ENCODE results near the gene CD70. TPM values are rescaled to one million over a fixed set of nuclear protein-coding genes. Genes with fewer than 3 reads are reported as not detected.

CD70 gene
- total and polyA plus RNA-seq, 11 donors, result 0.23 to 0.68 (median 0.37) TPM; not detected in 8

- Histone ChIP-seq H3K9me3 (no peaks in the 10 kb centered on the region), H3K27ac (no peak overlapping the region), H3K36me3 (no peaks in the 10 kb centered on the region), H3K4me1 (no peaks in the 10 kb centered on the region), H3K4me3 (no peak overlapping the region), H3K27me3 (peaks cover 0 to 24% (median 0%) of the 10 kb centered on the region in 9 donors)
- 67 to 81% (median 74%) methylated on average over 10 to 11 of the region's 11 CpGs for whole genome bisulfite sequencing, 4 donors
- intact Hi-C loops (cut with DNase I), result no loop called here
- ATAC-seq (no peak), DNase-seq (no peak)
- TF ChIP-seq, protein P1, sequence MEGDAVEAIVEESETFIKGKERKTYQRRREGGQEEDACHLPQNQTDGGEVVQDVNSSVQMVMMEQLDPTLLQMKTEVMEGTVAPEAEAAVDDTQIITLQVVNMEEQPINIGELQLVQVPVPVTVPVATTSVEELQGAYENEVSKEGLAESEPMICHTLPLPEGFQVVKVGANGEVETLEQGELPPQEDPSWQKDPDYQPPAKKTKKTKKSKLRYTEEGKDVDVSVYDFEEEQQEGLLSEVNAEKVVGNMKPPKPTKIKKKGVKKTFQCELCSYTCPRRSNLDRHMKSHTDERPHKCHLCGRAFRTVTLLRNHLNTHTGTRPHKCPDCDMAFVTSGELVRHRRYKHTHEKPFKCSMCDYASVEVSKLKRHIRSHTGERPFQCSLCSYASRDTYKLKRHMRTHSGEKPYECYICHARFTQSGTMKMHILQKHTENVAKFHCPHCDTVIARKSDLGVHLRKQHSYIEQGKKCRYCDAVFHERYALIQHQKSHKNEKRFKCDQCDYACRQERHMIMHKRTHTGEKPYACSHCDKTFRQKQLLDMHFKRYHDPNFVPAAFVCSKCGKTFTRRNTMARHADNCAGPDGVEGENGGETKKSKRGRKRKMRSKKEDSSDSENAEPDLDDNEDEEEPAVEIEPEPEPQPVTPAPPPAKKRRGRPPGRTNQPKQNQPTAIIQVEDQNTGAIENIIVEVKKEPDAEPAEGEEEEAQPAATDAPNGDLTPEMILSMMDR (IDR thresholded peaks at IDR 0.05), result no peak
- no peak for TF ChIP-seq POLR2A (IDR thresholded peaks at IDR 0.05)
Measured at GRCh38 chr19:6543866-6544347, 47.0 kb downstream of the CD70 start.

DNA sequence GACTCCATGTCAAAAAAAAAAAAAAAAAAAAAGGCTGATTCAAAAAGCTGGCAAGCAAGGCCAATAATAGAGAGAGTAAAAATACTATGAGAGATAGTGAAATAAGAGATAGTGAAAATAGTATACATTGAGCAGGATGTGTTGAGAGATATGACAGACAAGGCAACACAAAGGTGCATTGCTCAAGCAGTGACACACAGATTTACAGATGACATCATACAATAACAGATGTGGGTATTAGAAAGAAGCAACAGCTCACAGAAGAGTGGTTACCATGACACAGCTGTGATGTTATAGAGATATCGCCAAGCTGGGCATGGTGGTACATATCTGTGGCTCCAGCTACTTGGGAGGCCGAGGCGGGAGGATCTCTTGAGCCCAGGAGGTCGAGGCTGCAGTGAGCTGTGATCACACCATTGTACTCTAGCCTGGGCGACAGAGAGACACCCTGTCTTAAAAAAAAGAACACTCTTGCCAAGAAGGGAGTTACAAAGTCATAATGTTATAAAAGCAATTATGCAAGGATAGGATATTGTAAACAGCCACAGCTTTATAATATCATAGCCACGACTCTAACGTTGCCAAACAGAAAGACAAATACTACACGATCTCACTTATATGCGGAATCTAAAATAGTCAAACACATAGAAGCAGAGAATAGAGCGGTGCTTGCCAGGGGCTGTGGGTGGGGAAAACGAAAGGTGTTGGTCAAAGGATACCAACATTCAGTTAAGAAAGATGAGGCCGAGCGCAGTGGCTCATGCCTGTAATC lies 49.8 kb downstream of the CD70 start:
- Histone ChIP-seq H3K4me1 (peaks cover 0 to 10% (median 0%) of the 10 kb centered on the region in 12 donors), H3K4me3 (no peak overlapping the region), H3K36me3 (no peaks in the 10 kb centered on the region), H3K9me3 (no peaks in the 10 kb centered on the region), H3K27me3 (peaks cover 0 to 29% (median 0%) of the 10 kb centered on the region in 9 donors), H3K27ac (no peak overlapping the region)
- no peak for TF ChIP-seq POLR2A (IDR thresholded peaks at IDR 0.05)
- TF ChIP-seq, protein P1 (IDR thresholded peaks at IDR 0.05), result no peak
- ATAC-seq, result no peak
- intact Hi-C loops (cut with DNase I), result no loop called here
- no peak for DNase-seq
- WGBS, 4 donors, result 75 to 83% (median 79%) methylated on average over 13 of the region's 13 CpGs

DNA sequence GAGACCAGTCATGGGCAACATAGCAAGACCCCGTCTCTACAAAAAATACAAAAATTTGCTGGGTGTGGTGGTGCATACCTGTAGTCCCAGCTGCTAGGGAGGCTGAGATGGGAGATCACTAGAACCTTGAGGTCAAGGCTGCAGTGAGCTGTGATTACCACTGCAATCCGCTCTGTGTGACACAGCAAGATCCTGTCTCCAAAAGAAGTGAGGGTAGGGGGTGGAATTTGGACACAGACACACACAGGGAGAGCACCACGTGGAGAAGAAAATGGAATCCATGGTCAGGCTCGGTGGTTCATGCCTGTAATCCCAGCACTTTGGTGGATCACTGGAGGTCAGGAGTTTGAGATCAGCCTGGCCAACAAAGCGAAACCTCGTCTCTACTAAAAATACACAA lies 51.4 kb downstream of the CD70 start:
- Histone ChIP-seq H3K4me1 (peaks cover 0 to 13% (median 0%) of the 10 kb centered on the region in 12 donors), H3K9me3 (no peaks in the 10 kb centered on the region), H3K4me3 (no peak overlapping the region), H3K36me3 (no peaks in the 10 kb centered on the region), H3K27me3 (peaks cover 0 to 35% (median 5%) of the 10 kb centered on the region in 9 donors), H3K27ac (no peak overlapping the region)
- no peak for DNase-seq
- ATAC-seq, result no peak
- intact Hi-C loops (cut with DNase I), result no loop called here
- TF ChIP-seq POLR2A (IDR thresholded peaks at IDR 0.05), result no peak
- TF ChIP-seq, protein P1 (IDR thresholded peaks at IDR 0.05), result no peak
- WGBS, 4 donors, result 80 to 86% (median 84%) methylated on average over 6 of the region's 6 CpGs

Other genes with a start within 250 kb of the CD70 start
- 100 to 1,000 TPM in 2 of 9 donors, 10 to 100 TPM in 7; 57.7 to 147 (median 73.0) TPM for gene CLPP, start 229.6 kb downstream of the CD70 start, total RNA-seq
- gene CLPP, start 229.6 kb downstream of the CD70 start, polyA plus RNA-seq, result 100 to 1,000 TPM in 1 of 2 donors, 10 to 100 TPM in 1; 66.7 to 127 TPM
- gene ALKBH7, start 218.4 kb downstream of the CD70 start, total RNA-seq, result 100 to 1,000 TPM in 8 of 9 donors, 10 to 100 TPM in 1; 92.4 to 214 (median 148) TPM
- 100 to 1,000 TPM; 123 to 139 TPM for gene ALKBH7, start 218.4 kb downstream of the CD70 start, polyA plus RNA-seq
- 1 to 10 TPM in 2 of 9 donors, under 1 TPM in 7; 0.24 to 1.3 (median 0.86) TPM for gene PSPN, start 215.2 kb downstream of the CD70 start, total RNA-seq
- 1 to 10 TPM in 1 of 2 donors, under 1 TPM in 1; 0.53 to 1.4 TPM for gene PSPN, start 215.2 kb downstream of the CD70 start, polyA plus RNA-seq
- gene GTF2F1, start 198.0 kb downstream of the CD70 start, total RNA-seq, result 10 to 100 TPM; 20.8 to 41.8 (median 29.8) TPM
- gene GTF2F1, start 198.0 kb downstream of the CD70 start, polyA plus RNA-seq, result 10 to 100 TPM; 26.9 to 58.2 TPM
- 100 to 1,000 TPM in 2 of 9 donors, 10 to 100 TPM in 7; 58.2 to 122 (median 89.3) TPM for gene KHSRP, start 166.3 kb downstream of the CD70 start, total RNA-seq
- 100 to 1,000 TPM in 1 of 2 donors, 10 to 100 TPM in 1; 53.9 to 118 TPM for gene KHSRP, start 166.3 kb downstream of the CD70 start, polyA plus RNA-seq
- gene SLC25A41, start 157.4 kb downstream of the CD70 start, total RNA-seq, result under 1 TPM in 7 of 9 donors, not detected in 2; 0.17 to 0.96 (median 0.44) TPM
- gene SLC25A41, start 157.4 kb downstream of the CD70 start, polyA plus RNA-seq, result 1 to 10 TPM in 1 of 2 donors, under 1 TPM in 1; 0.50 to 1.4 TPM
- gene SLC25A23, start 131.4 kb downstream of the CD70 start, total RNA-seq, result 100 to 1,000 TPM in 6 of 9 donors, 10 to 100 TPM in 3; 78.4 to 208 (median 114) TPM
- gene SLC25A23, start 131.4 kb downstream of the CD70 start, polyA plus RNA-seq, result 100 to 1,000 TPM in 1 of 2 donors, 10 to 100 TPM in 1; 64.4 to 120 TPM
- 1 to 10 TPM in 1 of 9 donors, under 1 TPM in 2, not detected in 6; 0.40 to 1.6 (median 0.52) TPM for gene CRB3, start 126.9 kb downstream of the CD70 start, total RNA-seq
- gene CRB3, start 126.9 kb downstream of the CD70 start, polyA plus RNA-seq, result under 1 TPM in 1 of 2 donors, not detected in 1; 0.28 TPM
- gene DENND1C, start 109.4 kb downstream of the CD70 start, total RNA-seq, result 1 to 10 TPM in 2 of 9 donors, under 1 TPM in 7; 0.17 to 9.5 (median 0.50) TPM
- gene DENND1C, start 109.4 kb downstream of the CD70 start, polyA plus RNA-seq, result under 1 TPM; 0.25 to 0.42 TPM
- gene TUBB4A, start 88.8 kb downstream of the CD70 start, total RNA-seq, result 1 to 10 TPM in 6 of 9 donors, under 1 TPM in 3; 0.41 to 4.8 (median 1.6) TPM
- 1 to 10 TPM in 1 of 2 donors, under 1 TPM in 1; 0.15 to 2.0 TPM for gene TUBB4A, start 88.8 kb downstream of the CD70 start, polyA plus RNA-seq
- under 1 TPM in 4 of 9 donors, not detected in 5; 0.21 to 0.77 (median 0.49) TPM for gene TNFSF9, start 60.1 kb downstream of the CD70 start, total RNA-seq
- under 1 TPM; 0.08 to 0.11 TPM for gene TNFSF9, start 60.1 kb downstream of the CD70 start, polyA plus RNA-seq
- 1 to 10 TPM in 2 of 9 donors, under 1 TPM in 4, not detected in 3; 0.08 to 3.8 (median 0.28) TPM for gene TNFSF14, start 79.0 kb upstream of the CD70 start, total RNA-seq
- under 1 TPM; 0.07 to 0.30 TPM for gene TNFSF14, start 79.0 kb upstream of the CD70 start, polyA plus RNA-seq
- 1,000 to 10,000 TPM in 1 of 9 donors, 100 to 1,000 TPM in 3, 10 to 100 TPM in 5; 31.7 to 1,888 (median 81.0) TPM for gene C3, start 129.5 kb upstream of the CD70 start, total RNA-seq
- gene C3, start 129.5 kb upstream of the CD70 start, polyA plus RNA-seq, result 100 to 1,000 TPM in 1 of 2 donors, 10 to 100 TPM in 1; 64.9 to 136 TPM
- gene GPR108, start 146.4 kb upstream of the CD70 start, total RNA-seq, result 10 to 100 TPM; 19.2 to 47.9 (median 27.7) TPM
- 10 to 100 TPM; 35.5 to 39.1 TPM for gene GPR108, start 146.4 kb upstream of the CD70 start, polyA plus RNA-seq
- gene TRIP10, start 148.5 kb upstream of the CD70 start, total RNA-seq, result 100 to 1,000 TPM in 3 of 9 donors, 10 to 100 TPM in 6; 62.5 to 135 (median 72.8) TPM
- gene TRIP10, start 148.5 kb upstream of the CD70 start, polyA plus RNA-seq, result 100 to 1,000 TPM; 110 to 172 TPM
- gene SH2D3A, start 176.3 kb upstream of the CD70 start, total RNA-seq, result under 1 TPM in 3 of 9 donors, not detected in 6; 0.12 to 0.56 (median 0.52) TPM
- gene SH2D3A, start 176.3 kb upstream of the CD70 start, polyA plus RNA-seq, result under 1 TPM; 0.08 to 0.25 TPM
- 10 to 100 TPM in 1 of 9 donors, 1 to 10 TPM in 5, under 1 TPM in 3; 0.69 to 25.6 (median 1.7) TPM for gene VAV1, start 181.6 kb upstream of the CD70 start, total RNA-seq
- gene VAV1, start 181.6 kb upstream of the CD70 start, polyA plus RNA-seq, result 1 to 10 TPM in 1 of 2 donors, under 1 TPM in 1; 0.91 to 1.2 TPM

Data from heart left ventricle (tissue), 16 donors.